ENCODE measurements around the gene SWAP70.
"Not testable (repeated sequence)": the region's sequence is repeated elsewhere in the genome, so short reads cannot be mapped to it uniquely, and the experiment has no call there.

DNA sequence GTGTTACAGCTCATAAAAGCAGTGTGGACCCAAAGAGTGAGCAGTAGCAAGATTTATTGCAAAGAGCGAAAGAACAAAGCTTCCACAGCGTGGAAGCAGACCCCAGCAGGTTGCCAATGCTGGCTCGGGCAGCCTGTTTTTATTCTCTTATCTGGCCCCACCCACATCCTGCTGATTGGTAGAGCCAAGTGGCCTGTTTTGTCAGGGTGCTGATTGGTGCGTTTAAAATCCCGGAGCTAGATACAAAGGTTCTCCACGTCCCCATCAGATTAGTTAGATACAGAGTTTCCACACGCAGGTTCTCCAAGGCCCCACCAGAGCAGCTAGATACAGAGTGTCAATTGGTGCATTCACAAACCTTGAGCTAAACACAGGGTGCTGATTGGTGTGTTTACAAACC, 41.5 kb upstream of the SWAP70 start:
- TF ChIP-seq, protein P1, sequence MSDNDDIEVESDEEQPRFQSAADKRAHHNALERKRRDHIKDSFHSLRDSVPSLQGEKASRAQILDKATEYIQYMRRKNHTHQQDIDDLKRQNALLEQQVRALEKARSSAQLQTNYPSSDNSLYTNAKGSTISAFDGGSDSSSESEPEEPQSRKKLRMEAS (IDR thresholded peaks at IDR 0.05): not testable (repeated sequence)
- TF ChIP-seq SIN3A (conservative IDR thresholded peaks at IDR 0.05 in 1 of 2, IDR thresholded peaks at IDR 0.05 in 1 of 2; ENCODE audit: low read depth in 1 of 2, low read length in 2 of 2); CEBPB (IDR thresholded peaks at IDR 0.05; ENCODE audit: low read depth, low read length); TBP (IDR thresholded peaks at IDR 0.05; ENCODE audit: low read depth, low read length); BACH1 (IDR thresholded peaks at IDR 0.05; ENCODE audit: low read length); EP300 (IDR thresholded peaks at IDR 0.05; ENCODE audit: borderline replicate concordance in 1 of 2, low read depth in 2 of 2, low read length in 2 of 2); CREB1 (IDR thresholded peaks at IDR 0.05); CHD1 (IDR thresholded peaks at IDR 0.05; ENCODE audit: low read depth, low read length): not testable (repeated sequence)
- TF ChIP-seq, protein P2, sequence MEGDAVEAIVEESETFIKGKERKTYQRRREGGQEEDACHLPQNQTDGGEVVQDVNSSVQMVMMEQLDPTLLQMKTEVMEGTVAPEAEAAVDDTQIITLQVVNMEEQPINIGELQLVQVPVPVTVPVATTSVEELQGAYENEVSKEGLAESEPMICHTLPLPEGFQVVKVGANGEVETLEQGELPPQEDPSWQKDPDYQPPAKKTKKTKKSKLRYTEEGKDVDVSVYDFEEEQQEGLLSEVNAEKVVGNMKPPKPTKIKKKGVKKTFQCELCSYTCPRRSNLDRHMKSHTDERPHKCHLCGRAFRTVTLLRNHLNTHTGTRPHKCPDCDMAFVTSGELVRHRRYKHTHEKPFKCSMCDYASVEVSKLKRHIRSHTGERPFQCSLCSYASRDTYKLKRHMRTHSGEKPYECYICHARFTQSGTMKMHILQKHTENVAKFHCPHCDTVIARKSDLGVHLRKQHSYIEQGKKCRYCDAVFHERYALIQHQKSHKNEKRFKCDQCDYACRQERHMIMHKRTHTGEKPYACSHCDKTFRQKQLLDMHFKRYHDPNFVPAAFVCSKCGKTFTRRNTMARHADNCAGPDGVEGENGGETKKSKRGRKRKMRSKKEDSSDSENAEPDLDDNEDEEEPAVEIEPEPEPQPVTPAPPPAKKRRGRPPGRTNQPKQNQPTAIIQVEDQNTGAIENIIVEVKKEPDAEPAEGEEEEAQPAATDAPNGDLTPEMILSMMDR (IDR thresholded peaks at IDR 0.05; ENCODE audit: control extremely low read depth in 1 of 3, insufficient read depth in 1 of 3, low read depth in 1 of 3, low read length in 3 of 3): not testable (repeated sequence)
